ENCODE data around the gene ZFHX3. TPM values are rescaled to one million over a fixed set of nuclear protein-coding genes. Genes with fewer than 3 reads are reported as not detected.

ZFHX3 gene
- total and polyA plus RNA-seq, 2 of the 8 experiments (the other 6 are each of a cell fraction or from before 2014, with no cell fraction given) = 0.08 to 0.99 TPM

DNA sequence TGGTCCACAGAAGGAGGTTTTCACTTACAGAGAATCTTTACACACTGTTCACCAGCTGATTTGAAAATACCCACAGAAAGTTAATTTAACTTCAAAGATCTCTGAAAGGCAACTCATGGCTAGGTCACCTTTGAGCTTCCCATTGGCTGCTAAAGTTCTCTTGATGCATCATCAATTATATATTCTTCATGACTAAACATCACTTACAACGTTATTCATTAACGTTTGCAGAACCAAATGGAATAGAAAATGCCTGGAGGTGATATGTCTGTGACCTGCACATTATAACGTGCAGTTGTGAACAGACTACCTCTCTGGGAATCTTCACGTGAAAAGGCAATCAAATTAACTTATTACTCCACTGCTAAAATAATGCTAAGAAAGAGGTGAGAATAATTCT, 238.5 kb downstream of the ZFHX3 start:
- H2BK12ac ChIP-seq (ENCODE audit: low read depth, low read length) = no peak overlapping the region
- DNase-seq (ENCODE audit: low read depth in 1 of 2, low spot score in 2 of 2) = no peak
- no peak overlapping the region for H2BK15ac ChIP-seq (ENCODE audit: low read length)
- H3K18ac ChIP-seq (ENCODE audit: extremely low read depth, low read length) = no peak overlapping the region
- no peak overlapping the region for H4K5ac ChIP-seq (ENCODE audit: insufficient read length, low read depth, low read length)
- no peak overlapping the region for H3K56ac ChIP-seq (replicated peaks; ENCODE audit: insufficient read length, low read depth, low read length)
- no peaks in the 10 kb centered on the region for H3K9me3 ChIP-seq (ENCODE audit: insufficient read depth in 2 of 2, low read depth in 1 of 2, low read length in 1 of 2)
- no peaks in the 10 kb centered on the region for H3K23me2 ChIP-seq (ENCODE audit: low read depth, low read length)
- WGBS, 2 experiments (ENCODE audit: extremely low coverage in 1 of 2, insufficient coverage in 1 of 2, insufficient read length in 1 of 2, insufficient replicate concordance in 2 of 2, low coverage in 1 of 2, low lambda C conversion rate in 2 of 2, missing lambda C conversion rate in 1 of 2) = 78% methylated on average over 4 of the region's 4 CpGs; no CpG with 5 or more reads in 1 of the 2 experiments
- H3K4me1 ChIP-seq (replicated peaks in 1 of 4; ENCODE audit: control insufficient read depth in 3 of 4, insufficient read depth in 4 of 4, low read length in 3 of 4) = peaks cover 0 to 5% (median 2%) of the 10 kb centered on the region in 4 experiments; a peak in 3 of 7 replicates
- H2AFZ ChIP-seq (ENCODE audit: low read length) = no peak overlapping the region
- no peak overlapping the region for H4K8ac ChIP-seq (ENCODE audit: extremely low read depth, insufficient read depth, low read length)
- ChIA-PET CTCF (ENCODE audit: partially characterized antibody) (no interaction called here), POLR2A (ENCODE audit: partially characterized antibody) (no interaction called here)
- H3K4me2 ChIP-seq (ENCODE audit: insufficient read depth in 1 of 2, low read depth in 2 of 2, low read length in 2 of 2) = no peak overlapping the region
- H2BK5ac ChIP-seq (ENCODE audit: low read depth, low read length) = no peak overlapping the region
- no peak overlapping the region for H3K14ac ChIP-seq (ENCODE audit: insufficient read length)
- H3K23ac ChIP-seq (ENCODE audit: insufficient read length) = no peak overlapping the region
- no peaks in the 10 kb centered on the region for H3K36me3 ChIP-seq (ENCODE audit: control insufficient read depth in 2 of 4, insufficient read depth in 4 of 4, low read length in 3 of 4)
- H3K9ac ChIP-seq (replicated peaks in 1 of 4; ENCODE audit: extremely low read depth in 1 of 4, low read depth in 3 of 4, low read length in 3 of 4) = no peak overlapping the region
- H4K20me1 ChIP-seq (replicated peaks in 1 of 2; ENCODE audit: control insufficient read depth in 1 of 2, insufficient read depth in 2 of 2, low read length in 2 of 2) = peaks cover 0 to 2% of the 10 kb centered on the region in 2 experiments
- no peaks in the 10 kb centered on the region for H3K79me2 ChIP-seq (ENCODE audit: control insufficient read depth in 1 of 2, insufficient read depth in 2 of 2, low read length in 2 of 2)
- no peak for FAIRE-seq
- no peaks in the 10 kb centered on the region for H3K79me1 ChIP-seq (ENCODE audit: low read depth, low read length)
- H2BK120ac ChIP-seq (replicated peaks; ENCODE audit: low read depth, low read length) = no peak overlapping the region
- H3K27ac ChIP-seq (ENCODE audit: low read depth, low read length) = no peak overlapping the region
- H2BK20ac ChIP-seq (ENCODE audit: low read length) = no peak overlapping the region
- no peak overlapping the region for H3K4ac ChIP-seq (replicated peaks; ENCODE audit: insufficient read length, low read depth, low read length)
- H3K4me3 ChIP-seq (ENCODE audit: extremely low read depth in 1 of 4, insufficient read depth in 2 of 4, low read depth in 3 of 4, low read length in 4 of 4) = no peak overlapping the region
- no peak overlapping the region for H2AK5ac ChIP-seq (ENCODE audit: low read depth, low read length)
- no peaks in the 10 kb centered on the region for H3K27me3 ChIP-seq (replicated peaks in 1 of 4; ENCODE audit: control insufficient read depth in 3 of 4, extremely low read depth in 1 of 4, insufficient read depth in 3 of 4, low read length in 3 of 4)
- H4K91ac ChIP-seq (replicated peaks; ENCODE audit: insufficient read length, low read length) = no peak overlapping the region
- TF ChIP-seq JUND (IDR thresholded peaks at IDR 0.05; ENCODE audit: low read length) = no peak
- no peak for TF ChIP-seq EGR1 (IDR thresholded peaks at IDR 0.05; ENCODE audit: borderline replicate concordance, low read depth, low read length)
- no peak for TF ChIP-seq TAF7 (optimal IDR thresholded peaks at IDR 0.05; ENCODE audit: borderline replicate concordance, low read depth, low read length)
- TF ChIP-seq CTCF (IDR thresholded peaks at IDR 0.05; ENCODE audit: control extremely low read depth in 1 of 3, insufficient read depth in 1 of 3, low read depth in 1 of 3, low read length in 3 of 3) = no peak
- no peak for TF ChIP-seq YY1 (IDR thresholded peaks at IDR 0.05; ENCODE audit: low read depth, low read length)
- TF ChIP-seq HDAC2 (IDR thresholded peaks at IDR 0.05; ENCODE audit: borderline replicate concordance in 1 of 2, low read depth in 2 of 2, low read length in 2 of 2) = no peak
- no peak for TF ChIP-seq BCL11A (IDR thresholded peaks at IDR 0.05; ENCODE audit: low read depth in 2 of 2, low read length in 2 of 2)
- no peak for TF ChIP-seq NRF1 (IDR thresholded peaks at IDR 0.05; ENCODE audit: low read depth, low read length)
